GM12878 (cell line): Measurements from ENCODE around the gene GALT. TPM values are rescaled to one million over a fixed set of nuclear protein-coding genes. Genes with fewer than 3 reads are reported as not detected.

Experiments used
- ATAC-seq: fragments of 200-7000 bp; cut with Tn5 transposase; 3 replicates; pipeline ENCODE4 v1.9.1; 2020; ENCODE audit warnings: mild to moderate bottlenecking, moderate library complexity
- BruUV-seq: library from RNA; stranded (reverse); fragments of 400-500 nt; replicated peaks from 2 replicates; lab custom pipeline; 2021; lab: Mats Ljungman, UMichigan
- CTCF ChIA-PET: fragments of 300-600 bp; sonication (Branson Sonifier 250); formaldehyde crosslinking; extraction: SDS; loops from one replicate; lab custom pipeline; 2021; ENCODE audit warnings: inconsistent platforms; lab: Yijun Ruan, JAX
- POLR2A ChIA-PET: fragments of 350-600 bp; formaldehyde crosslinking; extraction: SDS; loops from one replicate; lab custom pipeline; 2021; ENCODE audit warnings: inconsistent platforms; lab: Charles Lee
- RAD21 ChIA-PET: fragments of 300-600 bp; sonication (Branson Sonifier 250); formaldehyde crosslinking; loops from one replicate; lab custom pipeline; 2023; ENCODE audit warnings: antibody characterized with exemption; ENCODE audit not compliant: unreplicated experiment; lab: Charles Lee
- SMC1A ChIA-PET: fragments of 300-600 bp; sonication (Branson Sonifier 250); formaldehyde crosslinking; loops from one replicate; lab custom pipeline; 2023; ENCODE audit not compliant: unreplicated experiment, uncharacterized antibody; lab: Charles Lee
- DNase-seq: peaks from one replicate; pipeline ENCODE4 v3.0.0-alpha.2; 2011; ENCODE audit warnings: low read depth, low spot score
- FAIRE-seq: peaks from 3 replicates; lab custom pipeline; 2011; peaks lifted over from hg19 to GRCh38; lab: Jason Lieb, UNC
- H2AFZ ChIP-seq: 2 replicates; pipeline ENCODE4 v1.6.0; 2011; ENCODE audit warnings: low read depth, low read length, control low read depth; ENCODE audit not compliant: control insufficient read depth
- H3K27ac ChIP-seq: 2 replicates; pipeline ENCODE4 v1.5.1; 2011; ENCODE audit warnings: control low read depth; ENCODE audit not compliant: control insufficient read depth, insufficient read depth
- H3K27me3 ChIP-seq, 2 experiments: replicated peaks in 1 of 2; 2 replicates each; pipeline versions ENCODE4 v1.6.0 to v1.6.1; 2011; ENCODE audit warnings: low read length in 1 of 2; ENCODE audit not compliant: control insufficient read depth in 2 of 2, insufficient read depth in 2 of 2
- H3K36me3 ChIP-seq, 2 experiments: 2 replicates each; pipeline ENCODE4 v1.5.1; 2011; ENCODE audit warnings: low read length in 1 of 2; ENCODE audit not compliant: control insufficient read depth in 2 of 2, insufficient read depth in 2 of 2
- H3K4me1 ChIP-seq: 2 replicates; pipeline ENCODE4 v1.6.1; 2011; ENCODE audit warnings: mild to moderate bottlenecking, low read length, moderate library complexity, mixed read lengths; ENCODE audit not compliant: control insufficient read depth, insufficient read depth
- H3K4me2 ChIP-seq: 2 replicates; pipeline ENCODE4 v1.6.0; 2011; ENCODE audit warnings: control low read depth; ENCODE audit not compliant: control insufficient read depth, insufficient read depth
- H3K4me3 ChIP-seq: fragments of 200-600 bp; sonication (generic); 2 replicates; pipeline ENCODE4 v1.5.1; 2016
- H3K79me2 ChIP-seq: 2 replicates; pipeline ENCODE4 v1.6.0; 2011; ENCODE audit warnings: low read length; ENCODE audit not compliant: control insufficient read depth, insufficient read depth
- H3K9ac ChIP-seq: 2 replicates; pipeline ENCODE4 v1.8.0; 2011; ENCODE audit warnings: low read length, control low read depth, mixed read lengths; ENCODE audit not compliant: control insufficient read depth, insufficient read depth
- H3K9me3 ChIP-seq: replicated peaks from 3 replicates; pipeline ENCODE4 v1.5.1; 2011; ENCODE audit warnings: mild to moderate bottlenecking, low read length; ENCODE audit not compliant: control insufficient read depth, insufficient read depth
- H4K20me1 ChIP-seq: 2 replicates; pipeline ENCODE4 v1.6.0; 2011; ENCODE audit not compliant: control insufficient read depth, insufficient read depth
- NFYA ChIP-seq: IDR thresholded peaks from 2 replicates; pipeline ENCODE4 v1.6.1; 2011; ENCODE audit warnings: low read depth, mild to moderate bottlenecking, low read length, improper control_type of control experiment, borderline replicate concordance
- ZNF207 ChIP-seq: fragments of 450-650 bp; IDR thresholded peaks from 2 replicates; pipeline ENCODE4 v1.6.1; 2014; ENCODE audit warnings: antibody characterized with exemption, mild to moderate bottlenecking, borderline replicate concordance
- WGBS: methylation state at CpG from one replicate; pipeline ENCODE4 v1.1.6; 2016; ENCODE audit warnings: low lambda C conversion rate; ENCODE audit not compliant: insufficient replicate concordance, insufficient coverage; ENCODE audit errors: missing lambda C conversion rate; 5-methylcytosine and 5-hydroxymethylcytosine counted together
- in situ Hi-C: fragments of 300-500 bp; cut with MboI; formaldehyde crosslinking; loops from 9 replicates; pipeline ENCODE4 v1.14.3; 2018; ENCODE audit warnings: mixed read lengths
- intact Hi-C: fragments of 100-400 bp; cut with micrococcal nuclease; formaldehyde crosslinking; loops from one replicate; pipeline ENCODE4 v1.14.2; 2022; ENCODE audit not compliant: unreplicated experiment
- polyA plus RNA-seq, 11 experiments: library from polyadenylated mRNA; depleted of rRNA in 4 of 11; unstranded in 6 of 11; stranded (reverse) in 5 of 11; fragments of >200 nt; fragmentation: Nextera tagmentation in 4 of 11; fragmentation: Illumina TruSeq in 1 of 11; extraction: Ambion mirVana in 4 of 11; extraction: Trizol in 1 of 11; gene quantifications; 1 replicate in 1 of 11; 2 replicates in 10 of 11; pipeline versions ENCODE4 v1.2.1 to v1.2.3, GENCODE V29; 2011 to 2016; ENCODE audit warnings: inconsistent platforms in 2 of 11, missing spikeins in 2 of 11, low read depth in 1 of 11
- total RNA-seq, 4 experiments: library from RNA; depleted of rRNA in 3 of 4; stranded (reverse); fragments of >200 nt in 3 of 4; fragmentation: Illumina TruSeq in 1 of 4; extraction: Trizol in 1 of 4; gene quantifications; 2 replicates each; pipeline versions ENCODE4 v1.2.1 to v1.2.3, GENCODE V29; 2013 to 2021
- TF ChIP-seq, protein P1 (sequence below): IDR thresholded peaks from 2 replicates; pipeline ENCODE4 v1.6.1; 2011; ENCODE audit warnings: borderline replicate concordance, low read depth, mild to moderate bottlenecking, moderate library complexity, mixed read lengths, low read length; ENCODE audit not compliant: insufficient read depth; ENCODE audit errors: extremely low read length
- TF ChIP-seq, protein P2 (sequence below): IDR thresholded peaks from 2 replicates; pipeline ENCODE4 v1.6.1; 2011; ENCODE audit warnings: low read depth, mild to moderate bottlenecking, low read length, moderate library complexity, borderline replicate concordance; ENCODE audit errors: extremely low read depth
- TF ChIP-seq, protein P3 (sequence below): IDR thresholded peaks from 2 replicates; pipeline ENCODE4 v1.6.1; 2012; ENCODE audit warnings: improper control_type of control experiment, low read depth, low read length; ENCODE audit not compliant: insufficient replicate concordance

GALT gene
- total and polyA plus RNA-seq, 10 of the 15 experiments (the other 5 are each of a cell fraction or from before 2014, with no cell fraction given) = 9.3 to 34.1 (median 26.9) TPM

DNA sequence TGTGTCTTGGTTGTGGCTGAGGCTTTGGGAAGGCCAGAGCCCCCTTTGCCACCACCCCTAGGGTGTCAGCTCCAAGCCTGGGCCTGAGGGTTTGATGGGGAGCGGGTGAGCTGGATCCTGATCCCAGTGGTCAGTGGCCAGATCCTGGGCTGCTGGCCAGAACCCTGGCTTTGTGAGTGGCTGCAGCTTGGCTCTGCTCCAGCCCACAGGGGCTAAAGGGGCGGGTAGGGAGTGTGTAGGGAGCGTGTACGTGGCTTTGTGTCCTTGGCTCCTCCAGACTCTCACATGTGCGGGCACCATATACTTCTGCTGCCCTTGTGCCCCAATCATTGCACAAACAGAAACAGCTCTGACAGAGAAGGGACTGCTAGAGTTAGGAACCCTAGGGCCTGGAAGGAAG is 4.3 kb downstream of the GALT start:
- ChIA-PET RAD21 (no interaction called here), POLR2A (no interaction called here), SMC1A (no interaction called here), CTCF (interaction anchor here (1.5 to 2.9 kb wide), 2 partner anchors 12 to 17 kb away, joined by 3 to 11 read pairs; partner anchors contain the start of gene CCL27)
- H3K27me3 ChIP-seq = no peaks in the 10 kb centered on the region
- no peak overlapping the region for H3K4me3 ChIP-seq
- 100% methylated on average over 5 of the region's 5 CpGs for WGBS
- peaks cover 19% of the 10 kb centered on the region for H3K4me1 ChIP-seq
- no TSS peak for BruUV-seq
- no peak overlapping the region for H2AFZ ChIP-seq
- FAIRE-seq (no peak), DNase-seq (no peak), ATAC-seq (no peak)
- peaks cover 2 to 13% of the 10 kb centered on the region in 2 experiments; a peak in 3 of 4 replicates for H3K36me3 ChIP-seq
- peaks cover 17% of the 10 kb centered on the region for H3K79me2 ChIP-seq
- H4K20me1 ChIP-seq = no peaks in the 10 kb centered on the region; the same call in 1 of the 2 replicates
- no peak overlapping the region for H3K27ac ChIP-seq
- in situ Hi-C loops (no loop called here), intact Hi-C loops (no loop called here)
- TF ChIP-seq, protein P1, sequence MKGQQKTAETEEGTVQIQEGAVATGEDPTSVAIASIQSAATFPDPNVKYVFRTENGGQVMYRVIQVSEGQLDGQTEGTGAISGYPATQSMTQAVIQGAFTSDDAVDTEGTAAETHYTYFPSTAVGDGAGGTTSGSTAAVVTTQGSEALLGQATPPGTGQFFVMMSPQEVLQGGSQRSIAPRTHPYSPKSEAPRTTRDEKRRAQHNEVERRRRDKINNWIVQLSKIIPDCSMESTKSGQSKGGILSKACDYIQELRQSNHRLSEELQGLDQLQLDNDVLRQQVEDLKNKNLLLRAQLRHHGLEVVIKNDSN = no peak
- no peak for TF ChIP-seq NFYA
- TF ChIP-seq, protein P2, sequence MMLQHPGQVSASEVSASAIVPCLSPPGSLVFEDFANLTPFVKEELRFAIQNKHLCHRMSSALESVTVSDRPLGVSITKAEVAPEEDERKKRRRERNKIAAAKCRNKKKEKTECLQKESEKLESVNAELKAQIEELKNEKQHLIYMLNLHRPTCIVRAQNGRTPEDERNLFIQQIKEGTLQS = no peak
- TF ChIP-seq ZNF207 = no peak
- TF ChIP-seq, protein P3, sequence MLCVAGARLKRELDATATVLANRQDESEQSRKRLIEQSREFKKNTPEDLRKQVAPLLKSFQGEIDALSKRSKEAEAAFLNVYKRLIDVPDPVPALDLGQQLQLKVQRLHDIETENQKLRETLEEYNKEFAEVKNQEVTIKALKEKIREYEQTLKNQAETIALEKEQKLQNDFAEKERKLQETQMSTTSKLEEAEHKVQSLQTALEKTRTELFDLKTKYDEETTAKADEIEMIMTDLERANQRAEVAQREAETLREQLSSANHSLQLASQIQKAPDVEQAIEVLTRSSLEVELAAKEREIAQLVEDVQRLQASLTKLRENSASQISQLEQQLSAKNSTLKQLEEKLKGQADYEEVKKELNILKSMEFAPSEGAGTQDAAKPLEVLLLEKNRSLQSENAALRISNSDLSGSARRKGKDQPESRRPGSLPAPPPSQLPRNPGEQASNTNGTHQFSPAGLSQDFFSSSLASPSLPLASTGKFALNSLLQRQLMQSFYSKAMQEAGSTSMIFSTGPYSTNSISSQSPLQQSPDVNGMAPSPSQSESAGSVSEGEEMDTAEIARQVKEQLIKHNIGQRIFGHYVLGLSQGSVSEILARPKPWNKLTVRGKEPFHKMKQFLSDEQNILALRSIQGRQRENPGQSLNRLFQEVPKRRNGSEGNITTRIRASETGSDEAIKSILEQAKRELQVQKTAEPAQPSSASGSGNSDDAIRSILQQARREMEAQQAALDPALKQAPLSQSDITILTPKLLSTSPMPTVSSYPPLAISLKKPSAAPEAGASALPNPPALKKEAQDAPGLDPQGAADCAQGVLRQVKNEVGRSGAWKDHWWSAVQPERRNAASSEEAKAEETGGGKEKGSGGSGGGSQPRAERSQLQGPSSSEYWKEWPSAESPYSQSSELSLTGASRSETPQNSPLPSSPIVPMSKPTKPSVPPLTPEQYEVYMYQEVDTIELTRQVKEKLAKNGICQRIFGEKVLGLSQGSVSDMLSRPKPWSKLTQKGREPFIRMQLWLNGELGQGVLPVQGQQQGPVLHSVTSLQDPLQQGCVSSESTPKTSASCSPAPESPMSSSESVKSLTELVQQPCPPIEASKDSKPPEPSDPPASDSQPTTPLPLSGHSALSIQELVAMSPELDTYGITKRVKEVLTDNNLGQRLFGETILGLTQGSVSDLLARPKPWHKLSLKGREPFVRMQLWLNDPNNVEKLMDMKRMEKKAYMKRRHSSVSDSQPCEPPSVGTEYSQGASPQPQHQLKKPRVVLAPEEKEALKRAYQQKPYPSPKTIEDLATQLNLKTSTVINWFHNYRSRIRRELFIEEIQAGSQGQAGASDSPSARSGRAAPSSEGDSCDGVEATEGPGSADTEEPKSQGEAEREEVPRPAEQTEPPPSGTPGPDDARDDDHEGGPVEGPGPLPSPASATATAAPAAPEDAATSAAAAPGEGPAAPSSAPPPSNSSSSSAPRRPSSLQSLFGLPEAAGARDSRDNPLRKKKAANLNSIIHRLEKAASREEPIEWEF = no peak
- H3K9ac ChIP-seq = no peak overlapping the region
- no peak overlapping the region for H3K4me2 ChIP-seq
- H3K9me3 ChIP-seq = no peaks in the 10 kb centered on the region
